Ovary (tissue), 9 donors: ENCODE measurements around the gene GPR157. TPM values are rescaled to one million over a fixed set of nuclear protein-coding genes. Genes with fewer than 3 reads are reported as not detected.
A peak's percentile ranks its signal among the peaks of the same experiment; 100 is the strongest.

Experiments
- DNase-seq, 5 donors: peaks; one replicate each; pipeline ENCODE4 v3.0.0-alpha.2; 2019 to 2020
- H3K27ac ChIP-seq, 2 donors: fragments of 200-600 bp; one replicate each; pipeline versions ENCODE4 v1.5.1 to v1.8.0; 2019 to 2022
- H3K27me3 ChIP-seq: fragments of 200-600 bp; one replicate; pipeline ENCODE4 v1.8.0; 2022
- H3K36me3 ChIP-seq: fragments of 200-600 bp; sonication (generic); one replicate; pipeline ENCODE4 v1.5.1; 2019
- H3K4me1 ChIP-seq: one replicate; pipeline ENCODE4 v1.8.1; 2013; ENCODE audit warnings: mild to moderate bottlenecking, moderate library complexity; ENCODE audit not compliant: insufficient read depth
- H3K4me3 ChIP-seq: fragments of 200-600 bp; sonication (generic); one replicate; pipeline ENCODE4 v1.5.1; 2017
- H3K9me3 ChIP-seq, 2 donors: fragments of 200-600 bp in 1 of 2; sonication (generic) in 1 of 2; one replicate each; pipeline versions ENCODE4 v1.5.1 to v1.8.1; 2013 to 2019; ENCODE audit warnings: mild to moderate bottlenecking in 1 of 2, moderate library complexity in 1 of 2
- EP300 ChIP-seq: sonication (generic); formaldehyde crosslinking; IDR thresholded peaks from one replicate; pipeline ENCODE4 v1.6.1; 2017; ENCODE audit warnings: antibody characterized with exemption
- POLR2A ChIP-seq: fragments of 450-650 bp; IDR thresholded peaks from one replicate; pipeline ENCODE4 v1.6.1; 2017; ENCODE audit warnings: antibody characterized with exemption, mild to moderate bottlenecking, moderate library complexity
- WGBS, 3 donors: extraction: QIAGEN DNeasy Blood & Tissue Kit in 1 of 3; methylation state at CpG; one replicate each; pipeline versions ENCODE4 v1.1.5 to v1.1.7; 2013 to 2017; 5-methylcytosine and 5-hydroxymethylcytosine counted together
- intact Hi-C, 4 donors: fragments of 100-400 bp; cut with DNase I; formaldehyde crosslinking; loops; one replicate each; pipeline versions ENCODE4 v1.11.0 to v1.15.1; 2022 to 2023
- polyA plus RNA-seq, 2 donors: library from polyadenylated mRNA; stranded (reverse); fragments of 200-250 nt in 1 of 2; fragments of 350-450 nt in 1 of 2; fragmentation: Illumina TruSeq in 1 of 2; extraction: RNeasy Lipid Tissue Mini Kit (QIAGEN cat#74804) in 1 of 2; gene quantifications; one replicate each; pipeline ENCODE4 v1.2.3, GENCODE V29; 2013 to 2014
- total RNA-seq, 7 donors: library from RNA; depleted of rRNA in 2 of 7; stranded (reverse); fragments of >200 nt in 2 of 7; fragmentation: NEBNext Ultra II Directional in 3 of 7; extraction: Animal tissue kit (Norgen Biotek cat#: 25700) in 3 of 7; gene quantifications; one replicate each; pipeline versions ENCODE4 v1.1.0 to v1.2.4, GENCODE V29; 2016 to 2023
- TF ChIP-seq, protein P1 (sequence below), 3 donors: fragments of 450-650 bp in 2 of 3; fragments of 200-600 bp in 1 of 3; IDR thresholded peaks; one replicate each; pipeline versions ENCODE4 v1.5.1 to v1.8.0; 2016 to 2022; ENCODE audit warnings: antibody characterized with exemption in 3 of 3, mild to moderate bottlenecking in 1 of 3
- donor health status: DM: no; HTN: no; CAD: no; lungs with moderate emphysema.
- donor health status: DM: no; HTN: no; CAD: no.
- donor health status: Bipolar disorder and iron deficiency.
- donor health status: DM: yes; HTN: yes; CAD: no.
- donor health status: DM: no; HTN: no; CAD: no.
- donor health status: DM: yes; HTN: yes; CAD: no.

Gene GPR157
- total and polyA plus RNA-seq, 9 donors: 3.1 to 17.8 (median 8.6) TPM

DNA sequence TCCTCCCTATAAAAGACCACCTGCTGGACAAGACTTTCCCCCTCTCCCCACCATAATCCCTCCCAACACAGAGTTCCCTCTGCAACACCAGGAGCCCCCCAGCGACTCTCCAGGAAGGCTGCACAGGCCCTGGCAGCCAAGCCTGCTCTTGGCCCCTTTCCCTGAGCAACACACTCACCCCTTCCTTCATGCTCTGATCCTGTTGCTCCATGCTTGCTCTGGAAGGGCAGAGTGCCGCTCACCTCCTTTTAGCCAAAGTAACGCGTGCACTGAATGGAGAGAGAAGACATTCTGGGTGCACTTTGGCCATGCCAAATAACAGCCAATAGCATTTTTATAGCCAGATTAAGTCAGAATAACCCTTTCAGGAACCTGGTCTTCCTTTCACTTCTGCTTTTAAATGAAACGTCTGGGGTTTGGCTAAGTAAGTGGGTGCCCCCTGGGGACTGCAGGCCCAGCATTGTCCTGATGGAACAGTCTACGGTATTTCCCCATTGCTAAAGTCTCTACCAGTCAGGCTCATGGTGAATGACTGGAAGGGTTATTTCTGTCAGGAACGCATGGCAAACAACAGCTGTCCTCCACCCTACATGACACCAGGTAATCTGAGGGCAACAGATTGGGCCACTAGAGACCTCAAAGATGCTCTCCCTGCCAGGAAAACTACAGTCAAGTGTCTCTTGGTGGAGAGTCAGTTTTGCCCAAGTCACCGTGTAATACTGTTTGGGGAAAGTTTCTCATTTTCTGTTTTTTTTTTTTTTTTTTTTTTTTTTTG lies 59.4 kb downstream of the GPR157 start, which contains the start of gene SLC2A5:
Gene SLC2A5, minus strand, starts transcription at position 310 of the 775 bp plus-strand sequence. Its CDS starts 99 bp downstream, at position 211.
- intact Hi-C loops: no loop called here
- Histone ChIP-seq H3K4me3 (no peak within 1 kb of the TSS), H3K27me3 (no peaks in the 10 kb centered on the region), H3K36me3 (no peaks in the 10 kb centered on the region), H3K4me1 (peaks cover 25% of the 10 kb centered on the region), H3K27ac (peak within 1 kb of the TSS; percentile 24 to 67), H3K9me3 (no peaks in the 10 kb centered on the region)
- no peak for TF ChIP-seq POLR2A
- no peak for TF ChIP-seq EP300
- TF ChIP-seq, protein P1, sequence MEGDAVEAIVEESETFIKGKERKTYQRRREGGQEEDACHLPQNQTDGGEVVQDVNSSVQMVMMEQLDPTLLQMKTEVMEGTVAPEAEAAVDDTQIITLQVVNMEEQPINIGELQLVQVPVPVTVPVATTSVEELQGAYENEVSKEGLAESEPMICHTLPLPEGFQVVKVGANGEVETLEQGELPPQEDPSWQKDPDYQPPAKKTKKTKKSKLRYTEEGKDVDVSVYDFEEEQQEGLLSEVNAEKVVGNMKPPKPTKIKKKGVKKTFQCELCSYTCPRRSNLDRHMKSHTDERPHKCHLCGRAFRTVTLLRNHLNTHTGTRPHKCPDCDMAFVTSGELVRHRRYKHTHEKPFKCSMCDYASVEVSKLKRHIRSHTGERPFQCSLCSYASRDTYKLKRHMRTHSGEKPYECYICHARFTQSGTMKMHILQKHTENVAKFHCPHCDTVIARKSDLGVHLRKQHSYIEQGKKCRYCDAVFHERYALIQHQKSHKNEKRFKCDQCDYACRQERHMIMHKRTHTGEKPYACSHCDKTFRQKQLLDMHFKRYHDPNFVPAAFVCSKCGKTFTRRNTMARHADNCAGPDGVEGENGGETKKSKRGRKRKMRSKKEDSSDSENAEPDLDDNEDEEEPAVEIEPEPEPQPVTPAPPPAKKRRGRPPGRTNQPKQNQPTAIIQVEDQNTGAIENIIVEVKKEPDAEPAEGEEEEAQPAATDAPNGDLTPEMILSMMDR (IDR thresholded peaks at IDR 0.05): no peak
- peak; percentile 43 to 65 (median 57) for DNase-seq
- 25 to 30% (median 27%) methylated on average over 8 of the region's 8 CpGs for WGBS, 3 donors

DNA sequence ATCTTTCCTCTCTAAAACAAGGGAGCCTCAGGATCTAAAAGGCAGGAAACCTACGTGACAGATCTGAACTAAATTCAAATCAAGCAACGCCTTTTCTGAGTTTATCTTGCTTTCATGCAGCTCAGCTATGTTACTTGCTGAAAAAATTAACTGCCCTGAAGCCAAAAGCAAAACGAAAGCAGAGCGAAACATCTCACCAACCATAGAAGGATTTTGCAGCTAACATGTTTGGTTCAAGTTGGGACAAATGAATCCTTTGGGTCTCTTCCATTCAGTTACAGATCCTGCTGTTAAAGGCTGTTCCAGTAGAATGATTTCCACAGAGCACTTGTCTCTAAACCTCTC lies 59.9 kb downstream of the GPR157 start:
- WGBS, 3 donors: 8 to 15% (median 11%) methylated on average over 4 of the region's 4 CpGs
- no peak for DNase-seq
- no peak overlapping the region for H3K4me3 ChIP-seq
- intact Hi-C loops: no loop called here
- H3K9me3 ChIP-seq: no peaks in the 10 kb centered on the region
- peaks cover 26% of the 10 kb centered on the region for H3K4me1 ChIP-seq
- no peaks in the 10 kb centered on the region for H3K27me3 ChIP-seq
- H3K36me3 ChIP-seq: no peaks in the 10 kb centered on the region
- peak overlapping the region; percentile 24 to 67 for H3K27ac ChIP-seq
- TF ChIP-seq, protein P1 (IDR thresholded peaks at IDR 0.05): no peak
- no peak for TF ChIP-seq POLR2A
- TF ChIP-seq EP300: no peak

DNA sequence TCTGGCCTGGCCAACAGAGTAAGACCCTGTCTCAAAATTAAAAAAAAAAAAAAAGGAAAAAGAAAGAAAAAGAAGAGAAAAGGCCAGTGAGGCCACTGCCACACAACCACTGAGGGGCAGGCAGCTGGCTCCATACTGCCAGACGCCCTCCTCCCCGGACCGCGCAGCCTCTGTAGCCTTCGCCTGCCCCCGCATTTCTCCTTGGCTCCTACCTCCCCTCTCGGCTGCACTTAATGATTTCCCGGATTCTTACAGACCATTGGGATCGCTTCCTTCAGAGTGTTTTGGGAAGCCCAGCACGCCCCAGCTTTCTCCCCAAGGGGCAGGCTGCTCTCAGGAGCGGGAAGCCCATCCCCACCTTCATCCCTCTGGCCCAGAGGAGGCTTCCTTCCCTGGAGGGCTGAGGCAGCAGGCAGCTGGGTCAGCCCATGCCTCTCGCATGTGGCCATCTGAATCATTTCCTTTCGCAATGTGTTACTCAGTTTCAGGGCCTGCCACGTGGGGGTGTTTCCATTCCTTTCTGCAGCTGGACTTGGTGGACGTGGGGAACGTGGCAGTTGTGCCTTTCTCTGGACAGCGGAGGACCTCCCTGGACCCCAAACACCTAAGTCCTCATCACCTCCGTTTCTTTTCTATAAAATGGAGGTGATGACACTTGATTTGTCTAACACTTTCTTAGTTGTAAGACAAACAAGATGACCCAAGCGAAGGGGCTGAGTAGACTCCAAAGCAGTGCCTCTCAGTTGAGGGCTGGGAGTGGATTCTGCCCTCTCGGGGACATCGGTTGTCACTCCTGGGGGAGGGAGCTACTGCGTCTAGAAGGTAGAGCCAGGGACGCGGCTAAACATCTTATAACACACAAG lies 61.7 kb downstream of the GPR157 start:
- Histone ChIP-seq H3K9me3 (no peaks in the 10 kb centered on the region), H3K4me3 (no peak overlapping the region), H3K4me1 (peaks cover 26% of the 10 kb centered on the region), H3K27ac (peak overlapping the region; percentile 77 to 91), H3K27me3 (no peaks in the 10 kb centered on the region), H3K36me3 (no peaks in the 10 kb centered on the region)
- intact Hi-C loops: no loop called here
- DNase-seq: peak; percentile 82 to 88 (median 85)
- 29 to 31% (median 30%) methylated on average over 24 of the region's 24 CpGs for WGBS, 3 donors
- TF ChIP-seq POLR2A: peak; percentile 19
- TF ChIP-seq, protein P1 (IDR thresholded peaks at IDR 0.05): peak in 2 of 3 donors; percentile 24 to 51
- TF ChIP-seq EP300: no peak

DNA sequence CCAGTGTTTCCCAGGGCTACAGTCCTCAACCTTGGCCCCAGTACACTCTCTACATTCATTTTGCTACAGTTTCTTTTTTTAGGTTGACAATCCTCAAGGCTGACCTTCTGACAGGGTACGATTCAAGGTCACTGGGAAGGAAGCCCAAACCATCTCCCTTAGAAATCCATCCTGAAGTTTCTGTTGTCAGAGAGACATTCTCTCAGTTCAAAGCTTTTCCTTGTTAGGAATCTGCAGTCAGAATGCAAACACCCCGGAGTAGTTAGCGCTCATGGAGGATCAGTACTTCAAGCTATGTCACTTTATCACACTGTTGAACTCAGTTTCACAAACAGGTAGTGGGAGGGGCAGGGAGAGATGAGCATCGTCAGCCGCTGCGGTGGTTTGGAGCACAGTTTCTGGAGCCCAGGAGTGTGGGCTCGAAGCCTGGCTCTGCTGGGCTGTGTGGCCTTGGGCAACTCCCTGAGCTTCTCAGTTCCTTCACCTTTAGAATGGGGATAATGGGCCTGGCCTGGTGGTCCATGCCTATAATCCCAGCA lies 63.6 kb downstream of the GPR157 start:
- Histone ChIP-seq H3K4me1 (peaks cover 33% of the 10 kb centered on the region), H3K9me3 (no peaks in the 10 kb centered on the region), H3K36me3 (no peaks in the 10 kb centered on the region), H3K4me3 (no peak overlapping the region), H3K27me3 (no peaks in the 10 kb centered on the region), H3K27ac (peak overlapping the region; percentile 52 to 91)
- peak; percentile 51 to 76 (median 66) for DNase-seq
- no peak for TF ChIP-seq POLR2A
- TF ChIP-seq EP300: no peak
- TF ChIP-seq, protein P1 (IDR thresholded peaks at IDR 0.05): no peak
- intact Hi-C loops: no loop called here
- 6 to 20% (median 8%) methylated on average over 7 of the region's 7 CpGs for WGBS, 3 donors
